Stimulated activated CD4-positive, alpha-beta T cell treated with anti-CD3 and anti-CD28 coated beads, Interleukin-15, amount 100 ng/mL, for 24 hours (primary cell): ENCODE data around the gene PARVB.
A peak's percentile ranks its signal among the peaks of the same experiment; 100 is the strongest.

Source experiments
- DNase-seq: peaks from one replicate; pipeline ENCODE4 v3.0.0-alpha.2; 2020

The PARVB gene

GRCh38 chr22:44188316-44188715 lies 164.2 kb downstream of the PARVB start:
- no peak for DNase-seq

- DNase-seq: no peak
Measured at GRCh38 chr22:44188986-44189630, 165.0 kb downstream of the PARVB start.

- DNase-seq: no peak
Measured at GRCh38 chr22:44190381-44190976, 166.4 kb downstream of the PARVB start.

- peak; percentile 49 for DNase-seq
Measured at GRCh38 chr22:44191036-44191454, 166.9 kb downstream of the PARVB start.

- DNase-seq: peak; percentile 56
Measured at GRCh38 chr22:44192098-44192815, 168.2 kb downstream of the PARVB start.

- DNase-seq: no peak
Measured at GRCh38 chr22:44192816-44193534, 168.9 kb downstream of the PARVB start.

- peak; percentile 29 for DNase-seq
Measured at GRCh38 chr22:44193535-44193891, 169.4 kb downstream of the PARVB start.

- no peak for DNase-seq
Measured at GRCh38 chr22:44194569-44194968, 170.5 kb downstream of the PARVB start.

GRCh38 chr22:44195189-44195871 lies 171.2 kb downstream of the PARVB start:
- no peak for DNase-seq

- no peak for DNase-seq
Measured at GRCh38 chr22:44196241-44196640, 172.1 kb downstream of the PARVB start.

- no peak for DNase-seq
Measured at GRCh38 chr22:44196731-44197131, 172.6 kb downstream of the PARVB start.

GRCh38 chr22:44197271-44197670 lies 173.2 kb downstream of the PARVB start:
- DNase-seq: no peak

GRCh38 chr22:44199164-44199563 lies 175.1 kb downstream of the PARVB start:
- no peak for DNase-seq

GRCh38 chr22:44199866-44200265 lies 175.8 kb downstream of the PARVB start:
- DNase-seq: no peak

GRCh38 chr22:44200451-44200850 lies 176.3 kb downstream of the PARVB start:
- no peak for DNase-seq

- DNase-seq: no peak
Measured at GRCh38 chr22:44200855-44201550, 176.9 kb downstream of the PARVB start.

GRCh38 chr22:44201665-44202064 lies 177.6 kb downstream of the PARVB start:
- DNase-seq: no peak

- no peak for DNase-seq
Measured at GRCh38 chr22:44202261-44202789, 178.2 kb downstream of the PARVB start.

GRCh38 chr22:44203203-44203602 lies 179.1 kb downstream of the PARVB start:
- no peak for DNase-seq

GRCh38 chr22:44204739-44205515 lies 180.8 kb downstream of the PARVB start:
- DNase-seq: no peak
